Forelimb muscle (tissue), 1 donor: ENCODE results near the gene SLC8A3. TPM values are rescaled to one million over a fixed set of nuclear protein-coding genes. Genes with fewer than 3 reads are reported as not detected.

Experiments
- DNase-seq: peaks from one replicate; pipeline ENCODE4 v3.0.0-alpha.2; 2013; ENCODE audit warnings: low read depth
- polyA plus RNA-seq: library from polyadenylated mRNA; unstranded; fragments of 120-200 nt; gene quantifications from one replicate; pipeline ENCODE4 v1.2.1, GENCODE V29; 2013; ENCODE audit not compliant: insufficient read length

SLC8A3 gene
- polyA plus RNA-seq, 1 donor = 8.5 TPM

GRCh38 chr14:70067810-70068209, 120.9 kb downstream of the SLC8A3 start:
- DNase-seq = no peak

- no peak for DNase-seq
Measured at GRCh38 chr14:70064136-70064865, 124.5 kb downstream of the SLC8A3 start.

- DNase-seq = no peak
Measured at GRCh38 chr14:70061108-70061507, 127.6 kb downstream of the SLC8A3 start.

GRCh38 chr14:70059545-70059944, 129.2 kb downstream of the SLC8A3 start:
- no peak for DNase-seq

- DNase-seq = no peak
Measured at GRCh38 chr14:70057519-70058136, 131.1 kb downstream of the SLC8A3 start.

- DNase-seq = no peak
Measured at GRCh38 chr14:70052990-70053389, 135.8 kb downstream of the SLC8A3 start.

- DNase-seq = no peak
Measured at GRCh38 chr14:70050136-70050535, 138.6 kb downstream of the SLC8A3 start.

GRCh38 chr14:70049605-70050004, 139.1 kb downstream of the SLC8A3 start:
- DNase-seq = no peak

GRCh38 chr14:70048313-70048654, 140.5 kb downstream of the SLC8A3 start:
- no peak for DNase-seq

- no peak for DNase-seq
Measured at GRCh38 chr14:70047598-70048312, 141.0 kb downstream of the SLC8A3 start.

- DNase-seq = no peak
Measured at GRCh38 chr14:70045844-70046535, 142.8 kb downstream of the SLC8A3 start.

- no peak for DNase-seq
Measured at GRCh38 chr14:70045310-70045709, 143.4 kb downstream of the SLC8A3 start.

GRCh38 chr14:70043001-70043400, 145.8 kb downstream of the SLC8A3 start:
- DNase-seq = no peak

GRCh38 chr14:70036665-70037064, 152.1 kb downstream of the SLC8A3 start:
- DNase-seq = no peak

GRCh38 chr14:70034257-70034656, 154.5 kb downstream of the SLC8A3 start:
- DNase-seq = no peak

GRCh38 chr14:70033561-70033960, 155.2 kb downstream of the SLC8A3 start:
- no peak for DNase-seq

- DNase-seq = no peak
Measured at GRCh38 chr14:70033116-70033515, 155.6 kb downstream of the SLC8A3 start.

GRCh38 chr14:70032447-70032846, 156.3 kb downstream of the SLC8A3 start:
- DNase-seq = no peak

- DNase-seq = no peak
Measured at GRCh38 chr14:70032016-70032415, 156.7 kb downstream of the SLC8A3 start.

GRCh38 chr14:70029296-70030132, 159.2 kb downstream of the SLC8A3 start:
- no peak for DNase-seq

GRCh38 chr14:70027785-70028428, 160.8 kb downstream of the SLC8A3 start:
- DNase-seq = no peak
